CD14-positive monocyte (primary cell): ENCODE results near the gene CGAS. TPM values are rescaled to one million over a fixed set of nuclear protein-coding genes. Genes with fewer than 3 reads are reported as not detected.

ENCODE experiments used
- DNase-seq, 3 donors: peaks; one replicate each; pipeline ENCODE4 v3.0.0-alpha.2; 2011 to 2022
- H2AFZ ChIP-seq: 2 replicates; pipeline ENCODE4 v1.6.0; 2012; ENCODE audit warnings: mild to moderate bottlenecking, low read depth, low read length, inconsistent platforms; ENCODE audit not compliant: insufficient read depth, poor library complexity, severe bottlenecking
- H3K27ac ChIP-seq, 2 donors: 1 replicate in 1 of 2; 2 replicates in 1 of 2; pipeline ENCODE4 v1.5.1; 2012 to 2013; ENCODE audit warnings: low read length in 2 of 2, control low read depth in 1 of 2, inconsistent platforms in 1 of 2, low read depth in 1 of 2, mild to moderate bottlenecking in 1 of 2
- H3K27me3 ChIP-seq, 2 donors: one replicate each; pipeline versions ENCODE4 v1.6.0 to v1.6.1; 2011 to 2013; ENCODE audit warnings: low read length in 2 of 2; ENCODE audit not compliant: control insufficient read depth in 2 of 2, insufficient read depth in 2 of 2
- H3K36me3 ChIP-seq, 2 donors: replicated peaks in 1 of 2; 1 replicate in 1 of 2; 2 replicates in 1 of 2; pipeline versions ENCODE4 v1.5.1 to v1.6.1; 2012 to 2013; ENCODE audit warnings: low read length in 2 of 2, control low read depth in 1 of 2, inconsistent platforms in 1 of 2, mild to moderate bottlenecking in 1 of 2; ENCODE audit not compliant: insufficient read depth in 2 of 2, control insufficient read depth in 1 of 2
- H3K4me1 ChIP-seq, 2 donors: 1 replicate in 1 of 2; 2 replicates in 1 of 2; pipeline versions ENCODE4 v1.5.1 to v1.6.1; 2012 to 2013; ENCODE audit warnings: low read length in 2 of 2, control low read depth in 1 of 2, inconsistent platforms in 1 of 2, mild to moderate bottlenecking in 1 of 2, moderate library complexity in 1 of 2; ENCODE audit not compliant: insufficient read depth in 2 of 2, control insufficient read depth in 1 of 2
- H3K4me2 ChIP-seq: replicated peaks from 2 replicates; pipeline ENCODE3; 2012; ENCODE audit warnings: low read length, moderate library complexity, mild to moderate bottlenecking; ENCODE audit not compliant: poor library complexity, severe bottlenecking; ENCODE audit errors: extremely low read depth
- H3K4me3 ChIP-seq, 3 experiments: fragments of 200-600 bp in 1 of 3; sonication (generic) in 1 of 3; replicated peaks in 1 of 3; 1 replicate in 2 of 3; 2 replicates in 1 of 3; pipeline ENCODE4 v1.5.1; 2011 to 2013; ENCODE audit warnings: low read length in 3 of 3, mild to moderate bottlenecking in 3 of 3, control low read depth in 2 of 3, low read depth in 2 of 3, inconsistent platforms in 1 of 3, moderate library complexity in 1 of 3
- H3K79me2 ChIP-seq: 2 replicates; pipeline ENCODE4 v1.6.0; 2012; ENCODE audit warnings: mild to moderate bottlenecking, control low read depth, inconsistent platforms, low read length, moderate library complexity; ENCODE audit not compliant: insufficient read depth
- H3K9ac ChIP-seq: 2 replicates; pipeline ENCODE4 v1.6.0; 2017; ENCODE audit warnings: low read length, mild to moderate bottlenecking; ENCODE audit not compliant: insufficient read depth, poor library complexity, severe bottlenecking
- H3K9me3 ChIP-seq, 2 donors: replicated peaks in 1 of 2; 1 replicate in 1 of 2; 2 replicates in 1 of 2; pipeline versions ENCODE4 v1.5.1 to v1.6.1; 2012 to 2013; ENCODE audit warnings: low read length in 2 of 2, control low read depth in 1 of 2; ENCODE audit not compliant: control insufficient read depth in 1 of 2, insufficient read depth in 1 of 2
- H4K20me1 ChIP-seq: 2 replicates; pipeline ENCODE4 v1.6.0; 2012; ENCODE audit warnings: mild to moderate bottlenecking, low read length, control low read depth, moderate library complexity; ENCODE audit not compliant: insufficient read depth
- H3K27ac Mint-ChIP-seq, 7 donors: one replicate each; pipeline ENCODE4 v1.8.0; 2020; ENCODE audit warnings: mild to moderate bottlenecking in 7 of 7, mixed read lengths in 7 of 7, moderate library complexity in 6 of 7, inconsistent platforms in 2 of 7
- H3K27me3 Mint-ChIP-seq, 3 donors: one replicate each; pipeline ENCODE4 v1.8.0; 2021 to 2022; ENCODE audit warnings: low read depth in 3 of 3, mild to moderate bottlenecking in 3 of 3, mixed read lengths in 3 of 3, moderate library complexity in 3 of 3, inconsistent platforms in 1 of 3
- H3K36me3 Mint-ChIP-seq, 2 donors: one replicate each; pipeline ENCODE4 v1.8.0; 2020; ENCODE audit warnings: mixed read lengths in 2 of 2, inconsistent platforms in 1 of 2, mild to moderate bottlenecking in 1 of 2
- H3K4me1 Mint-ChIP-seq: one replicate; pipeline ENCODE4 v1.8.0; 2020; ENCODE audit warnings: mild to moderate bottlenecking, mixed read lengths
- H3K4me3 Mint-ChIP-seq, 2 donors: one replicate each; pipeline ENCODE4 v1.8.0; 2020; ENCODE audit warnings: mild to moderate bottlenecking in 2 of 2, mixed read lengths in 2 of 2, moderate library complexity in 1 of 2
- H3K9me3 Mint-ChIP-seq, 7 donors: one replicate each; pipeline ENCODE4 v1.8.0; 2020 to 2022; ENCODE audit warnings: mixed read lengths in 7 of 7, mild to moderate bottlenecking in 6 of 7, moderate library complexity in 6 of 7, inconsistent platforms in 2 of 7
- CTCF ChIP-seq: fragments of 200-600 bp; IDR thresholded peaks from one replicate; pipeline ENCODE4 v1.8.0; 2022; ENCODE audit warnings: antibody characterized with exemption, mild to moderate bottlenecking
- WGBS: methylation state at CpG from one replicate; pipeline ENCODE4 v1.1.5; 2013; ENCODE audit warnings: missing lambda C conversion rate; ENCODE audit not compliant: insufficient coverage; 5-methylcytosine and 5-hydroxymethylcytosine counted together
- intact Hi-C, 2 donors: fragments of 100-400 bp; cut with micrococcal nuclease; formaldehyde crosslinking; loops; one replicate each; pipeline versions ENCODE4 v1.15.0 to v1.15.1; 2023
- polyA plus RNA-seq, 3 donors: library from polyadenylated mRNA; depleted of rRNA in 1 of 3; unstranded in 2 of 3; stranded (reverse) in 1 of 3; fragments of 300-500 nt in 2 of 3; fragments of >200 nt in 1 of 3; fragmentation: Illumina TruSeq in 2 of 3; gene quantifications; 1 replicate in 2 of 3; 2 replicates in 1 of 3; pipeline ENCODE4 v1.2.3, GENCODE V29; 2012 to 2021

Gene CGAS
- polyA plus RNA-seq, 3 donors = 4.9 to 13.9 (median 6.7) TPM

- Histone ChIP-seq H3K27ac (peak overlapping the region; percentile 44 to 82), H4K20me1 (no peaks in the 10 kb centered on the region)
- peak; percentile 53 for TF ChIP-seq CTCF
Measured at GRCh38 chr6:73388800-73389512, 63.1 kb downstream of the CGAS start.

GRCh38 chr6:73388433-73388799 lies 63.7 kb downstream of the CGAS start:
- H3K4me1 ChIP-seq = peaks cover 8 to 12% of the 10 kb centered on the region in 2 donors
- peak overlapping the region; percentile 91 for H3K4me2 ChIP-seq
- H3K79me2 ChIP-seq = no peaks in the 10 kb centered on the region
- H3K9me3 ChIP-seq = no peaks in the 10 kb centered on the region
- H3K36me3 ChIP-seq = no peaks in the 10 kb centered on the region
- no peak for TF ChIP-seq CTCF
- Mint-ChIP-seq H3K4me3 (peak overlapping the region; percentile 82 to 93), H3K36me3 (no peaks in the 10 kb centered on the region), H3K9me3 (no peaks in the 10 kb centered on the region), H3K4me1 (peaks cover 17% of the 10 kb centered on the region), H3K27ac (peak overlapping the region in 4 of 7 donors; percentile 38 to 82 (median 68)), H3K27me3 (peaks cover 0 to 11% (median 0%) of the 10 kb centered on the region in 3 donors)
- 86% methylated on average over 2 of the region's 4 CpGs for WGBS
- peak overlapping the region; percentile 44 to 82 for H3K27ac ChIP-seq
- H3K9ac ChIP-seq = peak overlapping the region; percentile 73
- no peaks in the 10 kb centered on the region for H4K20me1 ChIP-seq
- H3K27me3 ChIP-seq = no peaks in the 10 kb centered on the region
- H2AFZ ChIP-seq = peak overlapping the region; percentile 95
- H3K4me3 ChIP-seq = peak overlapping the region; percentile 48 to 80 (median 50)
- no peak for DNase-seq
- intact Hi-C loops = no loop called here

More at GRCh38 chr6:73388800-73389512, 63.1 kb downstream of the CGAS start:
- Mint-ChIP-seq H3K27me3 (peaks cover 0 to 11% (median 0%) of the 10 kb centered on the region in 3 donors), H3K27ac (peak overlapping the region; percentile 37 to 84 (median 67)), H3K4me3 (peak overlapping the region; percentile 82 to 93), H3K4me1 (peaks cover 17% of the 10 kb centered on the region), H3K9me3 (no peaks in the 10 kb centered on the region), H3K36me3 (no peaks in the 10 kb centered on the region)
- 1% methylated on average over 31 of the region's 38 CpGs for WGBS
- H3K4me2 ChIP-seq = peak overlapping the region; percentile 91
- H2AFZ ChIP-seq = peak overlapping the region; percentile 95
- peak overlapping the region; percentile 48 to 80 (median 50) for H3K4me3 ChIP-seq
- no peaks in the 10 kb centered on the region for H3K27me3 ChIP-seq
- DNase-seq = peak; percentile 53 to 71 (median 68)
- peaks cover 8 to 12% of the 10 kb centered on the region in 2 donors for H3K4me1 ChIP-seq
- H3K9ac ChIP-seq = peak overlapping the region; percentile 73
- no peaks in the 10 kb centered on the region for H3K36me3 ChIP-seq
- intact Hi-C loops = no loop called here
- no peaks in the 10 kb centered on the region for H3K9me3 ChIP-seq
- H3K79me2 ChIP-seq = no peaks in the 10 kb centered on the region
